ENCODE data around the gene DDX1. TPM values are rescaled to one million over a fixed set of nuclear protein-coding genes. Genes with fewer than 3 reads are reported as not detected.

DDX1 gene
- total and polyA plus RNA-seq, 2 of the 4 experiments (the other 2 are of a cell fraction), result 73.6 to 74.9 TPM

DNA sequence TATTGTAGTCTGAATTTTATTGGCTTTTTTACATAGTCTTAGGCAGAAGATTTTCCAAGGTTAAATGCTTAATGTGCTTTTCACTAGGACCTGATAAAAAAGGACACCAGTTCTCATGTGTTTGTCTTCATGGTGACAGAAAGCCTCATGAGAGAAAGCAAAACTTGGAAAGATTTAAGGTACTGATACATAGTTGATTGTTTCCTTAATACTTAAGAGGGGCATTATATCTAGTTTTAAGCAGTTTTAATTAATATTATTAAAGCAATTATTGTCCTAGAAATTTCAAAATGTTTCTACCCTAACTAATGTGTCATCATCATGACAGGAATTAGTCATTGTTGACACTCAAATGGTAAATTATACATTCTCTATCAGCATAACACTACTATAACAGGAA, 35.3 kb downstream of the DDX1 start:
- Histone ChIP-seq H3K27ac (ENCODE audit: insufficient read depth, low read length) (no peak overlapping the region), H3K36me3 (ENCODE audit: control insufficient read depth, insufficient read depth, low read length) (peaks cover 28% of the 10 kb centered on the region), H3K4ac (ENCODE audit: low read depth, low read length) (no peak overlapping the region), H3K4me1 (ENCODE audit: control insufficient read depth, insufficient read depth, low read length) (no peaks in the 10 kb centered on the region), H3K56ac (ENCODE audit: extremely low read depth, insufficient read depth, low read length) (no peak overlapping the region), H3K14ac (replicated peaks; ENCODE audit: low read depth, low read length) (no peak overlapping the region), H2BK15ac (ENCODE audit: low read depth, low read length) (no peak overlapping the region), H3K9ac (ENCODE audit: low read depth, low read length) (no peak overlapping the region), H3K27me3 (ENCODE audit: control insufficient read depth, insufficient read depth, low read length) (no peaks in the 10 kb centered on the region), H4K8ac (ENCODE audit: low read depth in 2 of 2, low read length in 2 of 2) (no peak overlapping the region), H2AK5ac (ENCODE audit: low read depth, low read length) (no peak overlapping the region), H2BK20ac (ENCODE audit: low read depth, low read length) (no peak overlapping the region), H3K79me1 (ENCODE audit: low read depth in 1 of 2, low read length in 2 of 2) (no peaks in the 10 kb centered on the region; a peak in 1 of 4 replicates), H4K20me1 (ENCODE audit: insufficient read depth, low read length) (no peaks in the 10 kb centered on the region), H3K18ac (ENCODE audit: low read depth, low read length) (no peak overlapping the region), H3K4me3 (ENCODE audit: insufficient read depth, low read depth, low read length) (no peak overlapping the region), H3K9me3 (ENCODE audit: control insufficient read depth, insufficient read depth, low read length) (no peaks in the 10 kb centered on the region), H2AFZ (replicated peaks; ENCODE audit: low read length, poor library complexity) (no peak overlapping the region), H4K5ac (ENCODE audit: low read depth, low read length) (no peak overlapping the region), H3K9me1 (ENCODE audit: insufficient read depth, low read length) (no peaks in the 10 kb centered on the region), H2BK5ac (ENCODE audit: low read depth, low read length, poor library complexity, severe bottlenecking) (no peak overlapping the region), H4K91ac (ENCODE audit: insufficient read depth, low read depth, low read length) (no peak overlapping the region), H2BK120ac (ENCODE audit: low read depth, low read length) (no peak overlapping the region), H2AK9ac (replicated peaks; ENCODE audit: low read depth, low read length, poor library complexity) (no peak overlapping the region), H3K23ac (ENCODE audit: low read depth, low read length) (no peak overlapping the region), H3K4me2 (ENCODE audit: low read depth, low read length) (no peak overlapping the region)
- TF ChIP-seq RFX5 (IDR thresholded peaks at IDR 0.05; ENCODE audit: low read depth, low read length) (no peak), MAFK (IDR thresholded peaks at IDR 0.05; ENCODE audit: low read depth, low read length) (no peak), SMC3 (IDR thresholded peaks at IDR 0.05; ENCODE audit: low read depth, low read length) (no peak), BHLHE40 (IDR thresholded peaks at IDR 0.05; ENCODE audit: low read depth, low read length) (no peak), CHD1 (IDR thresholded peaks at IDR 0.05; ENCODE audit: low read depth, low read length) (no peak), POLR2A (IDR thresholded peaks at IDR 0.05; ENCODE audit: low read depth, low read length) (no peak), FOS (IDR thresholded peaks at IDR 0.05; ENCODE audit: low read depth, low read length) (no peak), RAD21 (IDR thresholded peaks at IDR 0.05; ENCODE audit: low read length) (no peak), MAZ (IDR thresholded peaks at IDR 0.05; ENCODE audit: borderline replicate concordance, low read depth, low read length) (no peak), MXI1 (IDR thresholded peaks at IDR 0.05; ENCODE audit: borderline replicate concordance, low read depth, low read length) (no peak), CEBPB (IDR thresholded peaks at IDR 0.05; ENCODE audit: low read depth, low read length) (no peak), NFE2L2 (IDR thresholded peaks at IDR 0.05; ENCODE audit: low read depth, low read length) (no peak), RCOR1 (IDR thresholded peaks at IDR 0.05; ENCODE audit: insufficient replicate concordance, low read length) (no peak)
- TF ChIP-seq, protein P1, sequence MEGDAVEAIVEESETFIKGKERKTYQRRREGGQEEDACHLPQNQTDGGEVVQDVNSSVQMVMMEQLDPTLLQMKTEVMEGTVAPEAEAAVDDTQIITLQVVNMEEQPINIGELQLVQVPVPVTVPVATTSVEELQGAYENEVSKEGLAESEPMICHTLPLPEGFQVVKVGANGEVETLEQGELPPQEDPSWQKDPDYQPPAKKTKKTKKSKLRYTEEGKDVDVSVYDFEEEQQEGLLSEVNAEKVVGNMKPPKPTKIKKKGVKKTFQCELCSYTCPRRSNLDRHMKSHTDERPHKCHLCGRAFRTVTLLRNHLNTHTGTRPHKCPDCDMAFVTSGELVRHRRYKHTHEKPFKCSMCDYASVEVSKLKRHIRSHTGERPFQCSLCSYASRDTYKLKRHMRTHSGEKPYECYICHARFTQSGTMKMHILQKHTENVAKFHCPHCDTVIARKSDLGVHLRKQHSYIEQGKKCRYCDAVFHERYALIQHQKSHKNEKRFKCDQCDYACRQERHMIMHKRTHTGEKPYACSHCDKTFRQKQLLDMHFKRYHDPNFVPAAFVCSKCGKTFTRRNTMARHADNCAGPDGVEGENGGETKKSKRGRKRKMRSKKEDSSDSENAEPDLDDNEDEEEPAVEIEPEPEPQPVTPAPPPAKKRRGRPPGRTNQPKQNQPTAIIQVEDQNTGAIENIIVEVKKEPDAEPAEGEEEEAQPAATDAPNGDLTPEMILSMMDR (conservative IDR thresholded peaks at IDR 0.05; ENCODE audit: low read depth, low read length), result no peak
- TF ChIP-seq, protein P2, sequence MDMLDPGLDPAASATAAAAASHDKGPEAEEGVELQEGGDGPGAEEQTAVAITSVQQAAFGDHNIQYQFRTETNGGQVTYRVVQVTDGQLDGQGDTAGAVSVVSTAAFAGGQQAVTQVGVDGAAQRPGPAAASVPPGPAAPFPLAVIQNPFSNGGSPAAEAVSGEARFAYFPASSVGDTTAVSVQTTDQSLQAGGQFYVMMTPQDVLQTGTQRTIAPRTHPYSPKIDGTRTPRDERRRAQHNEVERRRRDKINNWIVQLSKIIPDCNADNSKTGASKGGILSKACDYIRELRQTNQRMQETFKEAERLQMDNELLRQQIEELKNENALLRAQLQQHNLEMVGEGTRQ (IDR thresholded peaks at IDR 0.05; ENCODE audit: low read depth, low read length), result no peak
- TF ChIP-seq, protein P3, sequence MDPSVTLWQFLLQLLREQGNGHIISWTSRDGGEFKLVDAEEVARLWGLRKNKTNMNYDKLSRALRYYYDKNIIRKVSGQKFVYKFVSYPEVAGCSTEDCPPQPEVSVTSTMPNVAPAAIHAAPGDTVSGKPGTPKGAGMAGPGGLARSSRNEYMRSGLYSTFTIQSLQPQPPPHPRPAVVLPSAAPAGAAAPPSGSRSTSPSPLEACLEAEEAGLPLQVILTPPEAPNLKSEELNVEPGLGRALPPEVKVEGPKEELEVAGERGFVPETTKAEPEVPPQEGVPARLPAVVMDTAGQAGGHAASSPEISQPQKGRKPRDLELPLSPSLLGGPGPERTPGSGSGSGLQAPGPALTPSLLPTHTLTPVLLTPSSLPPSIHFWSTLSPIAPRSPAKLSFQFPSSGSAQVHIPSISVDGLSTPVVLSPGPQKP (IDR thresholded peaks at IDR 0.05; ENCODE audit: borderline replicate concordance, low read depth, low read length), result no peak
- DNase-seq (no peak), ATAC-seq (ENCODE audit: low read depth) (no peak)
- intact Hi-C loops (cut with micrococcal nuclease) (loop anchor here (2.0 kb wide), 1 partner anchor 30 kb away; no protein-coding TSS in a partner anchor), in situ Hi-C loops (cut with MboI; ENCODE audit: low sequenced_read_pairs) (no loop called here), dilution Hi-C loops (cut with HindIII; ENCODE audit: low sequenced_read_pairs, unreplicated experiment) (no loop called here)
- CTCF ChIA-PET, result no interaction called here
- no TSS peak for BruUV-seq (replicated peaks)
- POLR2A ChIA-PET (ENCODE audit: unreplicated experiment), result no interaction called here

Data from IMR-90 (cell line).